Tibial nerve (tissue), 4 donors: Measurements from ENCODE around the gene CFAP45. TPM values are rescaled to one million over a fixed set of nuclear protein-coding genes. Genes with fewer than 3 reads are reported as not detected.

ENCODE experiments used
- DNase-seq, 2 donors: peaks; one replicate each; pipeline ENCODE4 v3.0.0-alpha.2; 2019; ENCODE audit warnings: low spot score in 2 of 2
- H3K27ac ChIP-seq, 4 donors: fragments of 200-600 bp; sonication (generic) in 3 of 4; one replicate each; pipeline ENCODE4 v1.5.1; 2017 to 2019; ENCODE audit warnings: mild to moderate bottlenecking in 1 of 4
- H3K27me3 ChIP-seq, 2 donors: fragments of 200-600 bp; sonication (generic) in 1 of 2; one replicate each; pipeline versions ENCODE4 v1.5.1 to v1.6.0; 2017 to 2019
- H3K36me3 ChIP-seq, 3 donors: fragments of 200-600 bp; sonication (generic); one replicate each; pipeline ENCODE4 v1.5.1; 2018 to 2019
- H3K4me1 ChIP-seq, 4 donors: fragments of 200-600 bp; sonication (generic) in 3 of 4; one replicate each; pipeline ENCODE4 v1.5.1; 2017 to 2019
- H3K4me3 ChIP-seq, 4 donors: fragments of 200-600 bp; sonication (generic) in 3 of 4; one replicate each; pipeline ENCODE4 v1.5.1; 2017 to 2019; ENCODE audit warnings: mild to moderate bottlenecking in 1 of 4, moderate library complexity in 1 of 4
- H3K9me3 ChIP-seq, 4 donors: fragments of 200-600 bp; sonication (generic) in 3 of 4; one replicate each; pipeline ENCODE4 v1.5.1; 2017 to 2019
- EP300 ChIP-seq, 2 donors: sonication (generic); formaldehyde crosslinking; IDR thresholded peaks; one replicate each; pipeline ENCODE4 v1.6.1; 2017; ENCODE audit warnings: antibody characterized with exemption in 2 of 2, mild to moderate bottlenecking in 1 of 2
- POLR2A ChIP-seq, 2 donors: fragments of 450-650 bp; IDR thresholded peaks; one replicate each; pipeline ENCODE4 v1.6.1; 2017; ENCODE audit warnings: antibody characterized with exemption in 2 of 2, mild to moderate bottlenecking in 2 of 2, moderate library complexity in 2 of 2
- WGBS, 2 donors: methylation state at CpG; one replicate each; pipeline ENCODE4 v1.1.5; 2018; 5-methylcytosine and 5-hydroxymethylcytosine counted together
- total RNA-seq, 4 donors: library from RNA; depleted of rRNA; stranded (reverse); fragments of >200 nt; gene quantifications; one replicate each; pipeline ENCODE4 v1.1.0, GENCODE V29; 2016
- TF ChIP-seq, protein P1 (sequence below), 5 experiments: fragments of 200-600 bp in 3 of 5; fragments of 450-650 bp in 2 of 5; sonication (generic) in 3 of 5; IDR thresholded peaks; one replicate each; pipeline ENCODE4 v1.5.1; 2016 to 2019; ENCODE audit warnings: antibody characterized with exemption in 5 of 5, mild to moderate bottlenecking in 3 of 5, moderate library complexity in 2 of 5

Gene CFAP45
- total RNA-seq, 4 donors from 2014 or later, result 0.39 to 0.66 (median 0.63) TPM; not detected in 1

DNA sequence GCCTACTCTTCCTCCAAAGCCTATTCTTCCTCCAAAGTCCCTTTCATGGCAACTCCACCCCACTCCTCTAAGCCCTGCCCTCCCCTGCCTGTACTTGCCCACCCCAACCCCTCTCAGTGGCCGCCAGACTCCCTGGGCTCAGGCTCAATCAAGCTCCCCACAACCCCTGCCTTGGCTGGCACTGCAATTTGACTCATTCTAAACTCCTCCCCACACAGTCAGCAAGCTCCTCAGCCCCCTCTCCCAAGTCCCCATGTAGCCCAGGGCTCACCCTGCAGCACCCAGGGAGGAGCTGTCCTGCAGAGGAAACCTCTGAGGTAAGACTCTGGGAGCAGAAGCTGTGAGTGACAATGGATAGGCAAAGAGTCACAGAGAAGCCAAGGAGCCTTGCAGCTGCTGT, 33.9 kb downstream of the CFAP45 start:
- WGBS, 2 donors, result 38 to 56% methylated on average over 1 of the region's 1 CpG
- no peaks in the 10 kb centered on the region for H3K9me3 ChIP-seq
- DNase-seq, result no peak
- no peak for TF ChIP-seq POLR2A (IDR thresholded peaks at IDR 0.05)
- no peak for TF ChIP-seq EP300 (IDR thresholded peaks at IDR 0.05)
- TF ChIP-seq, protein P1, sequence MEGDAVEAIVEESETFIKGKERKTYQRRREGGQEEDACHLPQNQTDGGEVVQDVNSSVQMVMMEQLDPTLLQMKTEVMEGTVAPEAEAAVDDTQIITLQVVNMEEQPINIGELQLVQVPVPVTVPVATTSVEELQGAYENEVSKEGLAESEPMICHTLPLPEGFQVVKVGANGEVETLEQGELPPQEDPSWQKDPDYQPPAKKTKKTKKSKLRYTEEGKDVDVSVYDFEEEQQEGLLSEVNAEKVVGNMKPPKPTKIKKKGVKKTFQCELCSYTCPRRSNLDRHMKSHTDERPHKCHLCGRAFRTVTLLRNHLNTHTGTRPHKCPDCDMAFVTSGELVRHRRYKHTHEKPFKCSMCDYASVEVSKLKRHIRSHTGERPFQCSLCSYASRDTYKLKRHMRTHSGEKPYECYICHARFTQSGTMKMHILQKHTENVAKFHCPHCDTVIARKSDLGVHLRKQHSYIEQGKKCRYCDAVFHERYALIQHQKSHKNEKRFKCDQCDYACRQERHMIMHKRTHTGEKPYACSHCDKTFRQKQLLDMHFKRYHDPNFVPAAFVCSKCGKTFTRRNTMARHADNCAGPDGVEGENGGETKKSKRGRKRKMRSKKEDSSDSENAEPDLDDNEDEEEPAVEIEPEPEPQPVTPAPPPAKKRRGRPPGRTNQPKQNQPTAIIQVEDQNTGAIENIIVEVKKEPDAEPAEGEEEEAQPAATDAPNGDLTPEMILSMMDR (IDR thresholded peaks at IDR 0.05), result no peak
- peaks cover 0 to 10% (median 3%) of the 10 kb centered on the region in 4 donors for H3K4me1 ChIP-seq
- H3K36me3 ChIP-seq, result peaks cover 0 to 11% (median 0%) of the 10 kb centered on the region in 3 donors
- no peaks in the 10 kb centered on the region for H3K27me3 ChIP-seq
- no peak overlapping the region for H3K4me3 ChIP-seq
- H3K27ac ChIP-seq, result no peak overlapping the region

DNA sequence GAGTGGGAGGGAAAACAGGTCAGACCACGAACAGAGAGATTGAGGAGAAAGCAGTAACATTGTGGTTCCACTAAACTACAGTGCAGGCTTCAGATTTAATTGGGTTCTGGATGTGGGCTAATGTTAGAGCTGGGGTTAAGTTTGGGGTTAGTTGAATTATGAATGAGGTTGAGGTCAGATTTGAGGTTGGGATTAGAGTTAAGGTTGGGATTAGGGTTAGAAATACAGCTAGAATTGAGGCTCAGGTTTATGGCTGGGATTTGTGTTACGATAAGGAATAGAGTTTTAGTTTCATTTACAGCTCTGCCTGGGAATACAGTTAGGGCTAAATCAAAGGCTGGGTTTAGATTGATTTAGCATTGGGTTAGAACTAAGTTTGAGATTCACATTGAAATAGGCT, 35.7 kb downstream of the CFAP45 start:
- WGBS, 2 donors, result 72 to 81% methylated on average over 2 of the region's 2 CpGs
- TF ChIP-seq, protein P1 (IDR thresholded peaks at IDR 0.05), result no peak
- TF ChIP-seq POLR2A (IDR thresholded peaks at IDR 0.05) (no peak), EP300 (IDR thresholded peaks at IDR 0.05) (no peak)
- DNase-seq, result no peak

DNA sequence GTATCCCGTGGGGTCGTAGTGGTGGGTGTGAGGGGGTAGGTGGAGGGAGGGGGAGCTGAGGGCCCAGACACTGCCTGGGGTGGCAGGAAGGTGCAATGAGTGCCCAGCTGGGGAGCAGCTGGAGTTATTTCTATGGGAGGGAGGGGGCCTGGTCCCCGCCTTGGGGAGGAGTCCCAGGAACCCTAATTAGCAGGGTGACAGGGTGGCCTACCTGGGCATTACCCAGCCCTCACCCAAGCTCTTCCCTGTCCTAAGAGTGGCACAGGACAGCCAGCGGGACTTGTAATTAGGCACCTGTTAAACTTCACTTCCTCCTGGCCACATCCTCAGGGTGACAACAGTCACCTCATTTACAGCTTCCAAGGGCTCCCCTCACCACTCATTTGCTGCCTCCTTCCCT, 37.4 kb downstream of the CFAP45 start, which contains the start of gene VSIG8:
TSS of gene VSIG8 (minus strand) at position 101 of the 400 bp plus-strand sequence. CDS start 136 bp downstream, outside the sequence.
- TF ChIP-seq POLR2A (IDR thresholded peaks at IDR 0.05) (no peak), EP300 (IDR thresholded peaks at IDR 0.05) (no peak)
- TF ChIP-seq, protein P1 (IDR thresholded peaks at IDR 0.05), result no peak
- no peak within 1 kb of the TSS for H3K4me3 ChIP-seq
- no peak within 1 kb of the TSS for H3K27ac ChIP-seq
- DNase-seq, result no peak
- no peaks in the 10 kb centered on the region for H3K27me3 ChIP-seq
- H3K36me3 ChIP-seq, result peaks cover 0 to 11% (median 0%) of the 10 kb centered on the region in 3 donors
- H3K4me1 ChIP-seq, result peaks cover 0 to under 1% (median under 1%) of the 10 kb centered on the region in 4 donors
- WGBS, 2 donors, result 61 to 75% methylated on average over 3 to 4 of the region's 4 CpGs
- H3K9me3 ChIP-seq, result no peaks in the 10 kb centered on the region

More for the DNA sequence above, 35.7 kb downstream of the CFAP45 start:
- no peak overlapping the region for H3K4me3 ChIP-seq
- H3K4me1 ChIP-seq, result peaks cover 0 to 10% (median 3%) of the 10 kb centered on the region in 4 donors
- H3K27ac ChIP-seq, result no peak overlapping the region
- no peaks in the 10 kb centered on the region for H3K9me3 ChIP-seq
- H3K36me3 ChIP-seq, result peaks cover 0 to 11% (median 0%) of the 10 kb centered on the region in 3 donors
- no peaks in the 10 kb centered on the region for H3K27me3 ChIP-seq

DNA sequence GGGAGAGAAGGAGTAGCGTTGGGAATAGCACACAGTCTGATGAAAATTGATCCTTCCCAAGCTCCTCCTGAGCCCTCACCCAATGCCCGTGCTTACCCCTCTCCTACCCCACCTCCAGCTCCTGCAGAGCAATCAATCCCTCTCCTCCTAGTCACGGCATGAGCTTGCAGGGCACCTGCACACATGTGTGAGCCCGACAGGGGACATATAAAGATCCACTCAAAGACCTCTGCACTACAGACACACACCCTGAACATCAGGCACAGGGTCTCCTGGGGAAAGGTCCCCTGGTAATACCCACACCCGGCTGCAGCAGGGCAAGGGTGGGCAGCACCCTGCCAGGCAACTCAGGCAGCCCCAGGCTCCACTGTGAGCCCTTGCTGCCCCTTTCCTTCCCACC, 37.9 kb downstream of the CFAP45 start:
- DNase-seq, result no peak
- H3K4me1 ChIP-seq, result no peaks in the 10 kb centered on the region
- H3K27me3 ChIP-seq, result no peaks in the 10 kb centered on the region
- H3K27ac ChIP-seq, result no peak overlapping the region
- WGBS, 2 donors, result 68 to 77% methylated on average over 5 of the region's 5 CpGs
- no peak for TF ChIP-seq EP300 (IDR thresholded peaks at IDR 0.05)
- TF ChIP-seq, protein P1 (IDR thresholded peaks at IDR 0.05), result no peak
- TF ChIP-seq POLR2A (IDR thresholded peaks at IDR 0.05), result no peak
- H3K9me3 ChIP-seq, result no peaks in the 10 kb centered on the region
- peaks cover 0 to 13% (median 0%) of the 10 kb centered on the region in 3 donors for H3K36me3 ChIP-seq
- H3K4me3 ChIP-seq, result no peak overlapping the region

DNA sequence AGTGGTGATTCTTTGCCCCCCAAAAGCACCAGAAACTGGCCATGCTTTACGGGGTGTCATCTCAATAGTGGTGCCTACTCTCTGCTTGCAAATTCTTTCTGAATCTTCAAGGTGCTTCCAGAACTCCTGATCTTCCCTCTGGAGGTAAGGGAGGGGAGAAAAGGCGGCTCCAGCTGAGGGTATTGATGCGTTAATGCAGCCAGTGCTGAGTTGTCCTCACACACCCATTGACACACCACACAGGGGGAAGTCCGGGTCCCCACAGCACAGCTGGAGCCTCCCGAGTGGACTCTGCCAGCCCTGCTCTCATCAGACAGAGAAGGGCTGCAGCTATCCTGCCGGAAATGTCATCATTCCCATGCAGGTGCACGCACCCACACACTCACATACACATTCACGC, 38.7 kb downstream of the CFAP45 start:
- H3K27ac ChIP-seq, result no peak overlapping the region
- no peaks in the 10 kb centered on the region for H3K9me3 ChIP-seq
- no peak for DNase-seq
- WGBS, 2 donors, result 56 to 81% methylated on average over 8 of the region's 8 CpGs
- no peaks in the 10 kb centered on the region for H3K27me3 ChIP-seq
- no peaks in the 10 kb centered on the region for H3K4me1 ChIP-seq
- peaks cover 0 to 21% (median 0%) of the 10 kb centered on the region in 3 donors for H3K36me3 ChIP-seq
- no peak overlapping the region for H3K4me3 ChIP-seq
- TF ChIP-seq EP300 (IDR thresholded peaks at IDR 0.05), result no peak
